WTC11 (cell line): ENCODE results near the gene MRPL11.

ENCODE experiments used
- ELF4 ChIP-seq: sonication (generic); formaldehyde crosslinking; IDR thresholded peaks from 2 replicates; pipeline ENCODE4 v1.8.1; 2022; ENCODE audit warnings: low read depth, mild to moderate bottlenecking, moderate library complexity, missing genetic modification reagents
- FOXK1 ChIP-seq: sonication (generic); formaldehyde crosslinking; IDR thresholded peaks from 2 replicates; pipeline ENCODE4 v1.8.0; 2022; ENCODE audit warnings: mild to moderate bottlenecking, moderate library complexity, missing genetic modification reagents
- GTF2I ChIP-seq: fragments of 250-450 bp; sonication (Bioruptor Pico); conservative IDR thresholded peaks from 2 replicates; pipeline ENCODE4 v1.4.0; 2021; ENCODE audit warnings: mild to moderate bottlenecking
- JAZF1 ChIP-seq: fragments of 250-450 bp; sonication (Bioruptor Pico); IDR thresholded peaks from 2 replicates; pipeline ENCODE4 v1.9.0; 2021; ENCODE audit warnings: moderate library complexity, mild to moderate bottlenecking, inconsistent platforms
- OVOL2 ChIP-seq: fragments of 250-450 bp; sonication (Bioruptor Pico); IDR thresholded peaks from 2 replicates; pipeline ENCODE4 v1.9.0; 2021; ENCODE audit warnings: mild to moderate bottlenecking, borderline replicate concordance
- TP53 ChIP-seq: sonication (generic); formaldehyde crosslinking; IDR thresholded peaks from 2 replicates; pipeline ENCODE4 v1.8.1; 2023; ENCODE audit warnings: mild to moderate bottlenecking, missing genetic modification reagents
- TF ChIP-seq, protein P1 (sequence below): fragments of 200-600 bp; IDR thresholded peaks from 2 replicates; pipeline ENCODE4 v1.8.0; 2022; ENCODE audit warnings: antibody characterized with exemption
- TF ChIP-seq, protein P2 (sequence below): sonication (generic); formaldehyde crosslinking; IDR thresholded peaks from 2 replicates; pipeline ENCODE4 v1.8.0; 2023; ENCODE audit warnings: missing genetic modification reagents
- TF ChIP-seq, protein P3 (sequence below): sonication (generic); formaldehyde crosslinking; IDR thresholded peaks from 2 replicates; pipeline ENCODE4 v1.8.0; 2022; ENCODE audit warnings: mild to moderate bottlenecking, missing genetic modification reagents
- TF ChIP-seq, protein P4 (sequence below): sonication (generic); formaldehyde crosslinking; IDR thresholded peaks from 2 replicates; pipeline ENCODE4 v1.8.1; 2023; ENCODE audit warnings: mild to moderate bottlenecking, moderate library complexity, missing genetic modification reagents
- TF ChIP-seq, protein P5 (sequence below): sonication (generic); formaldehyde crosslinking; IDR thresholded peaks from 2 replicates; pipeline ENCODE4 v1.8.0; 2023; ENCODE audit warnings: missing genetic modification reagents, mild to moderate bottlenecking, borderline replicate concordance

DNA sequence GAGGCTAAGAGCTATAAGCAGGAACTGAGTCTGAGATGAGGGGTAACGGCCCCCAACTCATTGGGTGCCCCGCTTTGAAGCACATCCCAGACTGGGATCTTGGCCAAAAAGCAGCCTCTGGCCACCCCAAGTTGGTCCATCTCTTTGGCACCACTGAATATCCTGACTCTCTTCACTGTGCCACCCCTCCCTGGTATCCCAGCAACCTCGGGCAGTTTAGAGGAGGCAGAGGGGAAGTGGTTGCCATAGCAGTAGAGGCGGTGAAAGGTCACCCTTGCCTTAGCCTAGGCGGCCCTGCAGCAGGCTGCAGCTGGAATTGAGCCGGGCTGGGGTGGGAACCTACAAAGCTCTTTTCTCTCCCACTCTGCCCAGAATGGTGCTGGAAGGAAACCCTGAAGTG is 29.1 kb upstream of the MRPL11 start:
- TF ChIP-seq, protein P1, sequence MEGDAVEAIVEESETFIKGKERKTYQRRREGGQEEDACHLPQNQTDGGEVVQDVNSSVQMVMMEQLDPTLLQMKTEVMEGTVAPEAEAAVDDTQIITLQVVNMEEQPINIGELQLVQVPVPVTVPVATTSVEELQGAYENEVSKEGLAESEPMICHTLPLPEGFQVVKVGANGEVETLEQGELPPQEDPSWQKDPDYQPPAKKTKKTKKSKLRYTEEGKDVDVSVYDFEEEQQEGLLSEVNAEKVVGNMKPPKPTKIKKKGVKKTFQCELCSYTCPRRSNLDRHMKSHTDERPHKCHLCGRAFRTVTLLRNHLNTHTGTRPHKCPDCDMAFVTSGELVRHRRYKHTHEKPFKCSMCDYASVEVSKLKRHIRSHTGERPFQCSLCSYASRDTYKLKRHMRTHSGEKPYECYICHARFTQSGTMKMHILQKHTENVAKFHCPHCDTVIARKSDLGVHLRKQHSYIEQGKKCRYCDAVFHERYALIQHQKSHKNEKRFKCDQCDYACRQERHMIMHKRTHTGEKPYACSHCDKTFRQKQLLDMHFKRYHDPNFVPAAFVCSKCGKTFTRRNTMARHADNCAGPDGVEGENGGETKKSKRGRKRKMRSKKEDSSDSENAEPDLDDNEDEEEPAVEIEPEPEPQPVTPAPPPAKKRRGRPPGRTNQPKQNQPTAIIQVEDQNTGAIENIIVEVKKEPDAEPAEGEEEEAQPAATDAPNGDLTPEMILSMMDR: no peak
- TF ChIP-seq, protein P2, sequence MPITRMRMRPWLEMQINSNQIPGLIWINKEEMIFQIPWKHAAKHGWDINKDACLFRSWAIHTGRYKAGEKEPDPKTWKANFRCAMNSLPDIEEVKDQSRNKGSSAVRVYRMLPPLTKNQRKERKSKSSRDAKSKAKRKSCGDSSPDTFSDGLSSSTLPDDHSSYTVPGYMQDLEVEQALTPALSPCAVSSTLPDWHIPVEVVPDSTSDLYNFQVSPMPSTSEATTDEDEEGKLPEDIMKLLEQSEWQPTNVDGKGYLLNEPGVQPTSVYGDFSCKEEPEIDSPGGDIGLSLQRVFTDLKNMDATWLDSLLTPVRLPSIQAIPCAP: no peak
- TF ChIP-seq, protein P3, sequence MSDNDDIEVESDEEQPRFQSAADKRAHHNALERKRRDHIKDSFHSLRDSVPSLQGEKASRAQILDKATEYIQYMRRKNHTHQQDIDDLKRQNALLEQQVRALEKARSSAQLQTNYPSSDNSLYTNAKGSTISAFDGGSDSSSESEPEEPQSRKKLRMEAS (CRISPR knock-in tag): no peak
- TF ChIP-seq TP53 (CRISPR knock-in tag) (no peak), GTF2I (CRISPR knock-in tag) (no peak), OVOL2 (no peak), ELF4 (CRISPR knock-in tag) (no peak), FOXK1 (no peak), JAZF1 (CRISPR knock-in tag) (no peak)
- TF ChIP-seq, protein P4, sequence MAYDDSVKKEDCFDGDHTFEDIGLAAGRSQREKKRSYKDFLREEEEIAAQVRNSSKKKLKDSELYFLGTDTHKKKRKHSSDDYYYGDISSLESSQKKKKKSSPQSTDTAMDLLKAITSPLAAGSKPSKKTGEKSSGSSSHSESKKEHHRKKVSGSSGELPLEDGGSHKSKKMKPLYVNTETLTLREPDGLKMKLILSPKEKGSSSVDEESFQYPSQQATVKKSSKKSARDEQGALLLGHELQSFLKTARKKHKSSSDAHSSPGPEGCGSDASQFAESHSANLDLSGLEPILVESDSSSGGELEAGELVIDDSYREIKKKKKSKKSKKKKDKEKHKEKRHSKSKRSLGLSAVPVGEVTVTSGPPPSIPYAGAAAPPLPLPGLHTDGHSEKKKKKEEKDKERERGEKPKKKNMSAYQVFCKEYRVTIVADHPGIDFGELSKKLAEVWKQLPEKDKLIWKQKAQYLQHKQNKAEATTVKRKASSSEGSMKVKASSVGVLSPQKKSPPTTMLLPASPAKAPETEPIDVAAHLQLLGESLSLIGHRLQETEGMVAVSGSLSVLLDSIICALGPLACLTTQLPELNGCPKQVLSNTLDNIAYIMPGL: no peak
- TF ChIP-seq, protein P5, sequence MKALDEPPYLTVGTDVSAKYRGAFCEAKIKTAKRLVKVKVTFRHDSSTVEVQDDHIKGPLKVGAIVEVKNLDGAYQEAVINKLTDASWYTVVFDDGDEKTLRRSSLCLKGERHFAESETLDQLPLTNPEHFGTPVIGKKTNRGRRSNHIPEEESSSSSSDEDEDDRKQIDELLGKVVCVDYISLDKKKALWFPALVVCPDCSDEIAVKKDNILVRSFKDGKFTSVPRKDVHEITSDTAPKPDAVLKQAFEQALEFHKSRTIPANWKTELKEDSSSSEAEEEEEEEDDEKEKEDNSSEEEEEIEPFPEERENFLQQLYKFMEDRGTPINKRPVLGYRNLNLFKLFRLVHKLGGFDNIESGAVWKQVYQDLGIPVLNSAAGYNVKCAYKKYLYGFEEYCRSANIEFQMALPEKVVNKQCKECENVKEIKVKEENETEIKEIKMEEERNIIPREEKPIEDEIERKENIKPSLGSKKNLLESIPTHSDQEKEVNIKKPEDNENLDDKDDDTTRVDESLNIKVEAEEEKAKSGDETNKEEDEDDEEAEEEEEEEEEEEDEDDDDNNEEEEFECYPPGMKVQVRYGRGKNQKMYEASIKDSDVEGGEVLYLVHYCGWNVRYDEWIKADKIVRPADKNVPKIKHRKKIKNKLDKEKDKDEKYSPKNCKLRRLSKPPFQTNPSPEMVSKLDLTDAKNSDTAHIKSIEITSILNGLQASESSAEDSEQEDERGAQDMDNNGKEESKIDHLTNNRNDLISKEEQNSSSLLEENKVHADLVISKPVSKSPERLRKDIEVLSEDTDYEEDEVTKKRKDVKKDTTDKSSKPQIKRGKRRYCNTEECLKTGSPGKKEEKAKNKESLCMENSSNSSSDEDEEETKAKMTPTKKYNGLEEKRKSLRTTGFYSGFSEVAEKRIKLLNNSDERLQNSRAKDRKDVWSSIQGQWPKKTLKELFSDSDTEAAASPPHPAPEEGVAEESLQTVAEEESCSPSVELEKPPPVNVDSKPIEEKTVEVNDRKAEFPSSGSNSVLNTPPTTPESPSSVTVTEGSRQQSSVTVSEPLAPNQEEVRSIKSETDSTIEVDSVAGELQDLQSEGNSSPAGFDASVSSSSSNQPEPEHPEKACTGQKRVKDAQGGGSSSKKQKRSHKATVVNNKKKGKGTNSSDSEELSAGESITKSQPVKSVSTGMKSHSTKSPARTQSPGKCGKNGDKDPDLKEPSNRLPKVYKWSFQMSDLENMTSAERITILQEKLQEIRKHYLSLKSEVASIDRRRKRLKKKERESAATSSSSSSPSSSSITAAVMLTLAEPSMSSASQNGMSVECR (CRISPR knock-in tag): no peak
